NCI-H748 (cell line): ENCODE results near the gene NOP14.

ENCODE experiments used
- DNase-seq: peaks from one replicate; lab custom pipeline; 2025; ENCODE audit not compliant: unreplicated experiment; lab: John Stamatoyannopoulos, UW

Gene NOP14

GRCh38 chr4:2915789-2916188 is 47.4 kb downstream of the NOP14 start:
- DNase-seq, result no peak

GRCh38 chr4:2914256-2915126 is 48.7 kb downstream of the NOP14 start:
- DNase-seq, result no peak

- DNase-seq, result no peak
Measured at GRCh38 chr4:2913168-2913567, 50.0 kb downstream of the NOP14 start.

- no peak for DNase-seq
Measured at GRCh38 chr4:2911868-2912267, 51.3 kb downstream of the NOP14 start.

- DNase-seq, result no peak
Measured at GRCh38 chr4:2910409-2910808, 52.8 kb downstream of the NOP14 start.

- DNase-seq, result no peak
Measured at GRCh38 chr4:2909583-2909982, 53.6 kb downstream of the NOP14 start.

GRCh38 chr4:2908686-2909085 is 54.5 kb downstream of the NOP14 start:
- no peak for DNase-seq

- peak; percentile 57 for DNase-seq
Measured at GRCh38 chr4:2907706-2908293, 55.4 kb downstream of the NOP14 start.

GRCh38 chr4:2907226-2907625 is 56.0 kb downstream of the NOP14 start:
- DNase-seq, result no peak

GRCh38 chr4:2906218-2906617 is 57.0 kb downstream of the NOP14 start:
- no peak for DNase-seq

- DNase-seq, result no peak
Measured at GRCh38 chr4:2905544-2905943, 57.7 kb downstream of the NOP14 start.

- DNase-seq, result no peak
Measured at GRCh38 chr4:2902126-2902525, 61.1 kb downstream of the NOP14 start.

GRCh38 chr4:2901186-2901585 is 62.0 kb downstream of the NOP14 start:
- DNase-seq, result no peak

GRCh38 chr4:2900741-2901140 is 62.5 kb downstream of the NOP14 start:
- DNase-seq, result no peak

GRCh38 chr4:2898001-2898400 is 65.2 kb downstream of the NOP14 start:
- DNase-seq, result no peak

GRCh38 chr4:2893772-2894171 is 69.4 kb downstream of the NOP14 start:
- no peak for DNase-seq

- no peak for DNase-seq
Measured at GRCh38 chr4:2891294-2891693, 71.9 kb downstream of the NOP14 start.

- DNase-seq, result no peak
Measured at GRCh38 chr4:2888886-2889285, 74.3 kb downstream of the NOP14 start.
